GM19438 (cell line): ENCODE data around the gene ICA1.

Experiments used
- ATAC-seq: cut with Tn5 transposase; IDR thresholded peaks from one replicate; pipeline ENCODE4 v1.9.1; 2021; ENCODE audit warnings: low read depth; ENCODE audit not compliant: unreplicated experiment

ICA1 gene

DNA sequence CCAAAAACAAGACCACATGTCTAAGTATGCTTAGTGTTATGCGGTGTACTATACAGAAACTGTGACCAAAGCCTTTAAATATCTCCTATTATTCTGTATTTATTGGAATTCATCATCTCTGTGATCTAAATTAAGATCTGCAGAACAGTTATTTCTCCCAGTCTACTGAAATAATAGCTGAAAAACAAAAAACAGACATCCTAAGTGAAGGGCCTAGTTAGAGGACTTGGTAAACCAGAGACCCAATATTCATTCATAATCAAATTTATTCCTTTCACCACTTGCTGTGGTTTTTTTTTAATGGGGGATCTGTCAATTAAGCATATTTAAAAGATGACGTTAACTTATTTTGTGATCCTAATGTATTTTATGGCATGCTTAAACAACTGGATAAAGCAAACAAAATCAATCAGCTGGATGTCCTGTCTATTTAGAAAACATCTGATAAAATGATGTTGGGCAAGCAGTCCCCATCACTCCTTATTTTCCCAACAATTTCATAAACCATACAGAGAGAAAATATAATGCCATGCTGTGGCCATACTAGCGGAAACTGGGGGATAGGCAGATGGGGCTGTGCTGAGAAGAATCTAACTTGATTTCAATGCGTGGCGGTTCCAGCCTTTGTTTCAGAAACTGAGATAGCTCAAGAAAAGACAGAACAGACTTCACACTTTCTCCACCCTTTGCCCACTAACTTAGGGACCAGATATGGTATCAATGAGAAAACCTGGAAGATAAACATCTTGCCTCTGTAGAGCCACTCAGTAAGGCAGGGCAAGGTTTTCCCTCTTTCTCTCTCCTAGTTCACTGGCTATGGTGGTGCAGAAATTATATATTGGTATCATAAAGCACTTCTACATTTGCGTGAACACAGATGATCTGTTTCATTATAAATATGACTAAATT is 32.9 kb downstream of the ICA1 start:
- ATAC-seq = no peak

DNA sequence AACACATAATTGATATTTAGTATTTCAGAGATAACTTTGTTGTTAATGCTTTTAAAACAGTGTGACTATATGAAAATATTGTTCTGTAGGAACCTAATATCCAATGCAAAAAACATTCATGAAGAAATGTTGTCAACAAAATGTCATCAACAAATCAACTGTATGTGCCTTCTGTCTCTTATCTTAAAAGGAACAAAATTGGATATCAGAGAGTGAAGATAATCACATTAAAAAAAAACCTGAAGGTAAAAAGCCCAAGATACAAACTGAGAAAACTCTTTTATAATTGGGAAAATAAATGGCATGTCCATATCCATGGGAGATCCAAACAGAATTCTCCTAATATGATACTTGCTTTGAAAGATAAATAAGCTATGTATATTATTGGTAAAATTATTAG is 33.9 kb downstream of the ICA1 start:
- ATAC-seq = no peak

DNA sequence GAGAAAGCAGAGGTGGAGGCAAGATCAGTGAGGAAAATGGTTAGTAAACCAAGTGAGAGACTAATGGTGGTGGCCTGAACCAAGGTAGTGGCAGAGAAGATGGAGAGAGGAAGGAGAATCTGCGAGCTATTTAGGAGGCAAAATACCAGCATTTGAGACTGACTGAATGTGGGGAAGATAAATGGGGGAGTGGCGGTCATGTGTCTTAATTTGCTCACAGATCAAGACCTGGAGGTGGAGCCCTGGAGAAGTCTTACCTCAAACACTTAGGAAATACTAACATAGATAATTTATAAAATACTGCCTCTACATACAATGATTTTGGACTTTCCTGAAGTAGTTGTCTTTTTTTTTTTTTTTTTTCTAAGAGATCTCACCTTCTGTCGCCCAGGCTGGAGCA is 34.7 kb downstream of the ICA1 start:
- ATAC-seq = no peak

DNA sequence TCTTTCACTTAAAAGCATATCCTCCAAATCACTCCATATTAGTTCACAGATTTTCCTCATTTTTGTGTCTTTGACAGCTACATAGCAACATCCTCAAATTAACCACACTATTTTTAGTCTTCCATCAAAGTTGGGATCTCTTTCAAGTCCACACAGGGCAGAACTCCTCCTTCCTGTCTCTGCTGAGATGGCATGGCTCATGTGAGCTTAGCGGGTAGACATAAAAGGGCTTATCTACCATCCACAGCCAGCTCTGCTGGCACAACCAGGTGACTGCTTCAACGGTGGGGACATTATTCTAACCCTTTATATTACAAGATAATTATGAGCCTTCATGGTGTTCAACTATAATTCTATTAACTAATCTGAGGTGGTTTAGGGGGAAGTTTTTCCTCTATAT is 35.5 kb downstream of the ICA1 start:
- ATAC-seq = no peak

DNA sequence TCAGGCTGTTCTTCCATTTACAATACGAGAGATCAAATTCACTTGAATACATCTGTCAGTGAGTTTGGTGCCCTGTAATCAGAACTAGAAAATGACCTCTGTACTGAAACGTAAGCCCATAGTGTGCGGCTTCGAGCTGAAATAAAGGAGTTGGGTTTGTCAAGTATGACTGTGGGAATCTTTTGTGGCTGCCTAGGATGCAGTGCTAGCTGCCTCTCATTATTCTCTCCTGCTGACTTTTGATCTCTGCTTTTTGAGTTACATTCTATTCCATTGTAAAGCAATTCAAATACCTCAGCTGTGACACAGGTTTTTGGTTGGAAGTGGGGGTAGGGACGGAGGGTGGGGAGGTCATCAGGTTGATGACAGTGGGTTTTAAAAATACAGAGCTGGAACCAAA is 40.4 kb downstream of the ICA1 start:
- no peak for ATAC-seq

DNA sequence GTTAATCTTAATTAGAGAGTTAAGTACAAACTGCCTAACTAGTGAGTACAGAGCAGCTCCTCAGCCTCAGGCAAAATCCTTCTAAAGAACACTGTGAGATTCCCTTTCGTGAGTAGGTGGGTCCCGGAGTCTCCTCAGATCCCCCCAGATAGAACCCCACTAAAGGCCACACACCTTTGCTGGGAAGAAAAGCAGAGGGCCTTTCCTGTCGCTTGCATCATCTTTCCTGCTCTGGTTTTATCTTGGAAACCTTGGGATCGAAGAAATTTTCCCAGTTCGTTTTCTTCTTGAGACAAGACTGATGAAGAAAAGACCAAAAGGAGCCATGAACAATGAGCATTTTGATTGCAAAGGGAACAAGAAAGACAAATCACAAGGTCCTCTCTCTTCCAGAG is 40.9 kb downstream of the ICA1 start:
- no peak for ATAC-seq

DNA sequence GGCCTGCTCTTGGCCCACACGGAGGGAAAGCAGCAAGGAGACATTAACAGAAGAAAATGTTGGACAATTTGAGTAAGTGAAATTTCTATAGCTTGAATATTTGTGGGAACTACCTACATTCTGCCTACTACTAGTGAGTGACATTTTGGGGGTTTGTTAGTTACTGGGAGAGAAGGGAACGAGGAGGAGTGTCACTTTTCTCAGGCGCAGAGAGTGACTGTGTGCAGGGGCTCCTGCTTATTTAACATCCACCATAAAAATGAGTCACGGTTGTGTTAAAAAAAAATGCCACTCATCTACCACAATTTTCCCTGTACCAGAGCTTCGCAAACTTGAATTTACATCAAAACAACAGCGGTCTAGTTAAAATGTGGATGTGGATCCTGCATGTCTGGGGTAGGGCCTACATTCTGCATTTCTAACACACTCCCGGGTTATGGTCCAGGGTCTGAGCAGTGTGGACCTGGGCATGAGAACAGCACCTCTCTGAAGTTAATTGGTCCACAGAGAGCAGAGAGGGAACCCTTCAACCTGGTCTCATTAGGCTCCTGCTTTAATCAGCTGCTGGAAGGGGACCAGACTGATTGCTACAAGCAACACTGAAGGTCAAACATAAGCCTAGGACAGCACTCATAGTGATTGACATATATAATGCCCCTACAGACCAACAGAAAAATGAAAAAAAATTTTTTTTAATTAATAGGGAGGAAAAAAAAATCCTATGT is 41.4 kb downstream of the ICA1 start:
- no peak for ATAC-seq

DNA sequence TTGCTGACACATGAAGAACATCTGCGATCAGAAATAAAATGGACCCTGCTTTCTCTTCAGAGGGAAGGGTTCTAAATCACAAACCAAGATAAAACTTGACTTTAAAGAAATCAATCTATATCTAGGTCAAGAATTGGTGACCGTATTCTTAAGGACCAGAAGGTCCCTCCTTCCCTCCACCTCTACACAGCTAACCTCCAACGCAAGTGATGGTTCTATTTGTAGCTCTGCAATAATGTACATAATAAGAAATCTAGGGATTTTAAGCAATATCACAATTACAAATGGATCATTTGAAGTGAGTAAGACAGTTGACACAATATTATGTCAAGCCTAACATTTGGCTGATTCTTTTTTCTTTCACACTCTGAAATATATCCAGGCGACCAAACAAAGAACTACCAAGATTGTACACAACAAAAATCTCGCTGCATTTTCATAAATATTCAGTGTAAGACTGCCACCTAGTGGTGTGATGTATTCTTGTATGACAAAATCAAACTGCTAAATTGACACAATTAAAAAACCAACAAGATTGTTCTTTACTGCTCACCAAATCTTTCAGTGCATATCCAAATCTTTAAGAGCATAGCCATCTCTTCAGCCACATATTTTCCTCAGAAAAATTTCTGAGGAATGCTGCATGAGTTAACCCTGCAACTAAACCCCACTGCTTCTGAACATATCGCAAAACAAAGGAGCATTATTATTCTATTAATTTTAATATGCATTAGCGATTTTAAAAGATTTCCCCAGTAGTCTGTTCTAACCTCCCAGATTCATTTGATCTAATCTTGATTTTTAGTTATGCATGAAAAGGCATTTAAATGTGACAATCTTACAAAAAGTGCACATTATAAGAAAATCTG is 44.5 kb downstream of the ICA1 start:
- no peak for ATAC-seq

DNA sequence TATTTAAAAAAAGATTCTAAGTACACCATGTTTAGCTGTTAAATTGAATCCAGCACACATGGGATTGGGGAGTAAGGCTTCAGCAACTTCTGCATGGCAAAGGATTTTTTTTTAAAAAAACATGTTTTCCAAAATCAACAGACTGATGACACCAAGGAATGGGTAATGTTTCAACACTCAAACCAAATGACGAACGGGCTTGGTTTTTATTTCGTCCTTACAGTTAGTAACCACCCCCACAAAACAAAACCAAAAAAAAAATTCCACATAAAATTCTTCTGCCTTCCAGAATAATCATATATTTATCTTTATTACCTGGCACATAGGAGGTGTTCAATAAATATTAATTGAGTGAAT is 45.7 kb downstream of the ICA1 start:
- ATAC-seq = no peak

DNA sequence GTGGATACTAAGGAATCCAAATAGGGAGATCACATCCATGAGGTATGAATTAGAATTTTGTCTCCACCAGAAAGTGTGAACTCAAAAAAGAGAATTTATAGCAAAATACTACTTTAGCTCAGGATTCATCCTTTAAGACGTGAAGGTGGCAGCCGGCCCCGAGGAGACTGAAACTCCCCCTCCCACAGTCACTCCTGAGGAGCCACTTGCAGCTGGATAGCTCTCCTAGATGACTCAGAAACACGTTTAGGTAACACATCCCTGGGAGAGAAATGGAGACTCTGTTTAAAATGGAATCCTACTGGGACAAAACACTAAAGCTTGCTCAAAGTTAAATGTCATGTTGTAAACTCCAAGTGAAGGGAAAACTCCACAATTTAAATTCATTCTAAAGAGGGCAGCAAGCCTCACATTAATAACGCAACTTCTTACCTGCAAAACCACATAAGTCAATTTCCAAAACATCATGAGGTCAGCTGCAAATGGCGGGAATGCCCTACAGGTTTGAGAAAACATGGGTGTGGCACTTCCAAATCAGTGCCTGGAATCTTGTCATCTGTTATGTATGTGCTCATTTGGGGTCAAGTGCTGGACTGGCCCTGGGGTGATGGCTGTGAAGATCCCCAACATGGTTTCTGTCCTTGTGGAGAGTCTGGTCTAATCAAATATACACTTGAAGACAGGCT is 46.2 kb downstream of the ICA1 start:
- ATAC-seq = no peak

DNA sequence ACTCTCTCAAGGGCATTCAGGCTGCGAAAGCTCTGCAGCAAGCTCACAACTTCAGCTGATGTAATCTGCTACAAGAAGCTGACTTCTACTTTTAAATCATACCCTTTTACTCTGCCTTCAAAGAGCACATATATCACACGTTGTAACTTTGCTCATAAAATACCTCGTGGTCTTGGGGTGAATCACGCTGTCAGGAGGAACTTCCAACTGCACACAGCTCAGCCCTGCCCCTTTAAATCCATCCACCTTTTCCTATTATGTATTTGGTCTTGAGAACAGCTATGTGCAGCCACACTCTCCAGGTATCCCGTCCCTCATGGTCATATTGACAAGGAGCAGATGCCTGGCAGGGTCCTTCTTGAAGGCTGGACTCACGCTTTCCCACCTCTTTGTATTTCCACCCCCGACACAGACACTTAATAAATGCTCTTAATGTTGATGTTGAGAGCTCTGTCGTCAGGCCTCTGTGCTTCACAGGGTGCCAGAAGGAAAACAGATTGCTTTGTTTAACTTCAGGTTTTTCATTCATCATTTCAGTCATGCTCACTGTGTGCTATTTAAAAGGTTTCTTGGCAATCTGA is 47.6 kb downstream of the ICA1 start:
- no peak for ATAC-seq

DNA sequence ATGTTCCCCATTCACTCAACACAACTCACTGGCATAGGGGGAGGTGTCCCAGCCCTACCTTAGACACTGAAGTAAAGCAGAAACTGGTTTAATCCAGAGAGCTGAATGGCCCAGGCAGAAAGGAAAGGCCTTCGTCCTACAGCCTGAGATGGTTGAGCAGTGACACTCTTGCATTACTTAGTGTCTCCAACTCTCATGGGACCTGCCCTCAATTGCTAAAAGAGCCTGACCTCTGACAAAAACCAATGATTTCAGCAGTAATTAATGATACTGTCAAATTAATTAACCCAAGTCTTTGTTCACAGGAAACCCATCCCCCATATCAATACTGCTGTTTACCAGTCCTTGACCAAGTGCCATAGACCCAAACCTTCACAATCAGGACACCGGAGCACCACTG is 48.6 kb downstream of the ICA1 start:
- no peak for ATAC-seq

DNA sequence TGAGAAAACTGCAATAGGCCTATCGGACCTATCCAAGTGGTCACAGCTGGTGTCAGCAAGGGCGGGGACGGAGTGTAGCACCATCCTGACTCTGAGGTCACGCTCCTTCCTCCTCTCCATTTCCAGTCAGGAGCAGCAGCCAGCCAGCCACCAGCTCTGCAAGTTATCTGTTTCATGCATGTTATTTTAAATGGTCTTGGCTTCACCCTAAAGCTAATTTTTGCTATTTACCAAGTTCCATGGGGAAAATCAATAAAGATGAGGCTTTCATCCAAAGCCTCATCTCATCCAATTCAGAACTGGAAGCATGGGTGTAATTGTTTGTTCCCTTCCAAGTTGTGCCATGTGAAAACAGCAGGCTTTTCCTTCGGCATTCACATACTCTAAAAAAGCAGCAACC is 49.3 kb downstream of the ICA1 start:
- no peak for ATAC-seq

DNA sequence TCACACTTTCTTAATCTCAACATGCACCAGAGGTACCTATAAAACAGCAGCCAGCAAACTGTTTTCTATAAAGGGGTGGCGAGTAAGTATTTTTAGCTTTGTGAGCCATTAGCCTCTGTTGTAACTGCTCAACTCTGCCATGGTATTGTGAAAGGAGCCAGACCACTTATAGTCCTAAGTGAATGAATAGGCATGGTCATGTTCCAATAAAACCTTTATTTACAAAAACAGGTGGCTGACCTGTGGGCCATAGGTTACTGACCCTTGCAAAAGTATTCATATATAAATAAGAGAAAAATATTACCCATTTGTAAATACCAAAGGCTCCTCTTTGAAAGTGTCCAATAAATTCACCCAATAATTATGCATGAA is 50.3 kb downstream of the ICA1 start:
- ATAC-seq = no peak

DNA sequence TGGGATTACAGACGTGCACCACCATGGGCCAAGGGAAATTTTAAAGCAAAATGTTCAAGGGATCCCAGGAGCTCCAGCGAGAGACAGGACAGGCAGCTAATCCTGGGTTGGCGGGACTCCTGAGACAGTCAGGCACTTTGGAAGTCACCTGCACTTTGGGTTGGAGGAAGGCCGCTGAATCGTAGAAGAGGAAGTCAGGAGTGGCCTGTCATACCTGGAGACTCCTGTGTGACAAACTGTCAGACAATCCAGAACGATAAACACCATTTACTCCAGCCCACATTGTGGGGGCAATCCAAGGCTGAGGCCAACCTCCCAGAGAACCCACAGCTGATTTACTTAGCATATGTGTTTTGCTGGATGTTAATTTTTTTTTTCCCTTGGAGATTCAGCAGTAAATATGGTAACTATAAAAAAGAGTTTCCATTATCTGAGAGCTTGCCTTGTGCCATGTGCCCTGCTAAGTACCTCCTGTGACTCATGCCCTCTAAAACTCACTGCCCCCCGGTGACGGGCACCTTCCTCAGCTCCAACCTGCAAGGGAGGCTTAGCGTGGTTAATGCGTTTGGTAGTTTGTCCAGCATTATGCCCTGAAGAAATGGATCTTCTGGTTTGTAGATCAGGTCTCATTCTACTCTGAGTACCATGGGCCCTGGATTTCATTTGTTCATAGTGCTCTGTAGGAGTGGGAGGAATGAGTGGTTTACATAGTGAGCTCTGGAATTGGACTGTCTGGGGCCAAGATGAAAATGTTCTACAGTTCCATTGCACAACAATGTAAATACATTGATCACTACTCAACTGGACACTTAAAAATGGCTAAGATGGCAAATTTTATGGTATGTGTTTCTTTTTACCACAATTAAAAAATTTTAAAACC is 50.9 kb downstream of the ICA1 start:
- ATAC-seq = no peak

DNA sequence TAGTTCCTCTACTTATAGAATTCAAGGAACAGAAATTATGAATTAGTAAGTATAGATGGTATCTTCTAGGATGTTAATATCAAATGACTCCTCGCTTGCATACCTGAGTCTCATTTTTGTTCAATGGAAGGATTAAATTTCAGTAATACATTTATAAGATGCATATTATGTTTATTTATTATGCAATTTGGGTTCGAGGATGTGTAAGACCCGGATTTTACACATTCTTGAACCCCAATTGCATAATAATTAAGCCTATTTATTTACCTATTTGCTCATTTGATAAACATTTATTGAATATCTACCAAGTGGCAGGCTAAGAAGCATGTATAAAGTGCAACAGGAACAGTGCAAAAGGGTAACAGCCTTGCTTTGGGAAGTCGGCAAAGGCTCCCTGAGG is 52.6 kb downstream of the ICA1 start:
- no peak for ATAC-seq

DNA sequence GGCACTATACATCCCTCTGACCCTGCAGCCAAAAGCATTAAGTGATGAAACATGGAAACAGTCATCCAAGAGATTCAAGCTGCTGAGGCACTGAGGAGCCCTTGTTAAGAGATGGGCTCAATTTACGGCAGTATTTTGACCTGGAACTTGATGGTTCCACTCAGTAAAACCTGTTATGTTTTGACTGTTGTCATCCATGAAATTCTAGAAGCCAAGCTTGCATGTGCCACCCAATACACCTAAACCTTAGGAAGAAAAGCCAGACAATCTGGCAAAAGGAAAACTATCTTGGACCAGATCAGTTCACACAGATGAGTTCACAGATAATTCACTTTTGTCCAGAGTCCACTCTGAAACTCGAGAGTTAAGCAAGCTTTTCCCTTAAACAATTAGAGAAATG is 53.2 kb downstream of the ICA1 start:
- no peak for ATAC-seq

DNA sequence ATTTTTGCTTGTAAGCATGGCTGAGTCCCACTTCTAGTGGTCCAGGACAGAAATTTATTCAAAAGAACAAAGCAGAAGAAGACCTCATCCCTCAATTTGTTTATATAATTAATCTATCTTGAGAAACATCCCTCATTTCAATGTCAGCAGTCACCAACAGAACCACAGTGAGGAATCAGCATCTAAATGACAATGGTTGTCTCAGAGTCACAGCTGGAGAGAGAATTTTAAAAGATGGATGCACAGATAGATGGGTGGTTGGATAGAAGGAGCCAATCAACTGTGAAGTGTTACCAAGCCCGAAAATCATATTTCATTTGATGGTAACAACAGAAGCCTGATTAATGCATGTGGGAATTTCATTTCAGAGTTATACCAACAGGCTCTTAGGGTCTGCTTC is 55.0 kb downstream of the ICA1 start:
- no peak for ATAC-seq

DNA sequence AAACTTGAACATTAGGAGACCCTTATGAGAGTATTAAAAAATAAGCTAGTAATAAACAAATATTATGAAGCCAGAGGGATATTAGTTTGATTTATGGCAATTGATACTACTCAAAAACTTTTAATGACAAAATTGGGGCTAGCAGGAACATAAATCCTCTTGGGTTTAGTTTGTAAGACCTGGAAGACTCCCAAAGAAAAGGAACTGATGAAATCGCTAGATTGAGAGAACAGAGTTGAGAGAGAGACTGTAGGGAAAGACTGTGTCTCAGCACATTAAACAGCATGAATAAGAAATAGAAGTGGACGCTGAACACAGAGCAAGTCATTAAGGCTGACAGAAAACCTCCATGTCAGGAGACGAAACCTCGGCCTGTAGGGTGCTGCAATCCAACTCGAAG is 56.4 kb downstream of the ICA1 start:
- no peak for ATAC-seq

DNA sequence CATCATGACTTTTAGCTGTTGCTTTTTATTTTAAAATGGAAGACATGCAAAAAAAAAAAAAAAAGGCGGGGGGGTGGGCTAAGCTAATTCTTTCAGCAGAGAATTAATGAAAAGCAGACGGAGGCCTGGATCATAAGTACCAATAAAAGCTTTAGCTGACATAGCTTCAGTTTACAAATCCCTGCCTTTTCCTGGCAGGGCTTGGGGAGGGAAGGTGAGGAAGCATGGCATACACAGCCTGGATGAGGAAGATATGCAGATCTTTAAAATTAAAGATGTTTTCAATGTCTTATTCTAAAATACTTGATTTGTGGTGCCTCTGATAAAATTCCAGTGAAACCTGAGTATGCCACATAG is 57.0 kb downstream of the ICA1 start:
- no peak for ATAC-seq
